Skeletal muscle satellite cell (primary cell): ENCODE results near the gene IFIT2.

ENCODE experiments used
- H3K27me3 ChIP-seq: 2 replicates; pipeline ENCODE4 v1.7.0; 2013; ENCODE audit warnings: low read length; ENCODE audit not compliant: control insufficient read depth, insufficient read depth
- H3K36me3 ChIP-seq: 2 replicates; pipeline ENCODE4 v1.7.0; 2013; ENCODE audit warnings: mild to moderate bottlenecking, control low read depth, low read length; ENCODE audit not compliant: insufficient read depth
- H3K4me1 ChIP-seq: 2 replicates; pipeline ENCODE4 v1.7.0; 2013; ENCODE audit warnings: low read length; ENCODE audit not compliant: control insufficient read depth, insufficient read depth
- H3K4me2 ChIP-seq: 2 replicates; pipeline ENCODE4 v1.7.0; 2013; ENCODE audit warnings: mild to moderate bottlenecking, low read length
- H3K4me3 ChIP-seq: 2 replicates; pipeline ENCODE4 v1.7.0; 2013; ENCODE audit warnings: low read length
- H3K9ac ChIP-seq: 2 replicates; pipeline ENCODE4 v1.7.0; 2013; ENCODE audit warnings: mild to moderate bottlenecking, low read depth, low read length, moderate library complexity
- H3K9me3 ChIP-seq: replicated peaks from 2 replicates; pipeline ENCODE4 v1.7.0; 2013; ENCODE audit warnings: mild to moderate bottlenecking, control low read depth, low read length

IFIT2 gene

GRCh38 chr10:89357096-89357495 lies 55.2 kb downstream of the IFIT2 start:
- peaks cover 23% of the 10 kb centered on the region for H3K4me1 ChIP-seq
- no peaks in the 10 kb centered on the region for H3K36me3 ChIP-seq
- no peak overlapping the region for H3K4me2 ChIP-seq
- no peaks in the 10 kb centered on the region for H3K27me3 ChIP-seq
- no peaks in the 10 kb centered on the region for H3K9me3 ChIP-seq
- no peak overlapping the region for H3K4me3 ChIP-seq
- no peak overlapping the region for H3K9ac ChIP-seq

GRCh38 chr10:89357975-89358374 lies 56.1 kb downstream of the IFIT2 start:
- H3K36me3 ChIP-seq, result no peaks in the 10 kb centered on the region
- no peak overlapping the region for H3K9ac ChIP-seq
- H3K9me3 ChIP-seq, result no peaks in the 10 kb centered on the region
- peaks cover 16% of the 10 kb centered on the region for H3K4me1 ChIP-seq
- H3K27me3 ChIP-seq, result no peaks in the 10 kb centered on the region
- no peak overlapping the region for H3K4me2 ChIP-seq
- H3K4me3 ChIP-seq, result no peak overlapping the region
